ENCODE results near the gene BRINP2. TPM values are rescaled to one million over a fixed set of nuclear protein-coding genes. Genes with fewer than 3 reads are reported as not detected.

BRINP2 gene
- polyA plus RNA-seq, 3 donors: not detected

DNA sequence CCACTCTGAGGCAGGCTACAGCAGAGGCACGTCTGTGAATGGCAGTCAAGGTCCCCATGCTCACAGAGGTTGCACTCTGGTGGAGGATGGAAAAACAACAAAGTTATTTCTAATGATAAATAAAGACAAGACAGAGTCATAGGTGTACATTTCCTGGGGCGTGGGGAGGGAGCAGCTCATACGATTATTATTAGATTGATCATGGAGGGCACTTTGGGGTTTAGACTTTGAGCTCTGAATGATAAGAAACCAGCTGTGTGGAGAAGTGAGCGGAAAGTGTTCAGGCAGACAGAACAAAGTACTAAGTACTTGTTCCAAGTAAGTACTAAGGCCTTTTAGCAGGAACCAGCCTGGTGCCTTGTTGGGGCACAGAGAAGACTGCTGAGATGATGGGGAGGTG is 86.8 kb downstream of the BRINP2 start:
- no peaks in the 10 kb centered on the region for H3K4me1 ChIP-seq (ENCODE audit: control insufficient read depth in 1 of 2, insufficient read depth in 2 of 2, low read length in 2 of 2)
- H4K20me1 ChIP-seq (ENCODE audit: insufficient read depth, low read length): no peaks in the 10 kb centered on the region
- H3K4me3 ChIP-seq (replicated peaks in 1 of 3; ENCODE audit: low read depth in 2 of 3, low read length in 3 of 3): no peak overlapping the region
- Mint-ChIP-seq H3K27me3 (ENCODE audit: low read depth in 3 of 3) (peaks cover 0 to 3% (median 2%) of the 10 kb centered on the region in 3 donors), H3K27ac (no peak overlapping the region), H3K4me1 (no peaks in the 10 kb centered on the region), H3K4me3 (no peak overlapping the region), H3K9me3 (peaks cover 0 to 1% (median 0%) of the 10 kb centered on the region in 7 donors), H3K36me3 (no peaks in the 10 kb centered on the region)
- 88% methylated on average over 3 of the region's 4 CpGs for WGBS (ENCODE audit: insufficient coverage)
- no peaks in the 10 kb centered on the region for H3K27me3 ChIP-seq (ENCODE audit: control insufficient read depth in 2 of 2, insufficient read depth in 2 of 2, low read length in 2 of 2)
- H3K36me3 ChIP-seq (replicated peaks in 1 of 2; ENCODE audit: control insufficient read depth in 1 of 2, insufficient read depth in 2 of 2, low read length in 2 of 2): no peaks in the 10 kb centered on the region
- DNase-seq: no peak
- intact Hi-C loops (cut with micrococcal nuclease): no loop called here
- H3K4me2 ChIP-seq (replicated peaks; ENCODE audit: extremely low read depth, low read length, poor library complexity, severe bottlenecking): no peak overlapping the region
- no peak overlapping the region for H3K9ac ChIP-seq (ENCODE audit: insufficient read depth, low read length, poor library complexity, severe bottlenecking)
- H3K79me2 ChIP-seq (ENCODE audit: insufficient read depth, low read length): no peaks in the 10 kb centered on the region
- H3K9me3 ChIP-seq (replicated peaks in 1 of 2; ENCODE audit: control insufficient read depth in 1 of 2, insufficient read depth in 1 of 2, low read length in 2 of 2): no peaks in the 10 kb centered on the region
- no peak overlapping the region for H2AFZ ChIP-seq (ENCODE audit: insufficient read depth, low read depth, low read length, poor library complexity, severe bottlenecking)
- no peak overlapping the region for H3K27ac ChIP-seq (ENCODE audit: low read depth in 1 of 2, low read length in 2 of 2)
- TF ChIP-seq, protein P1, sequence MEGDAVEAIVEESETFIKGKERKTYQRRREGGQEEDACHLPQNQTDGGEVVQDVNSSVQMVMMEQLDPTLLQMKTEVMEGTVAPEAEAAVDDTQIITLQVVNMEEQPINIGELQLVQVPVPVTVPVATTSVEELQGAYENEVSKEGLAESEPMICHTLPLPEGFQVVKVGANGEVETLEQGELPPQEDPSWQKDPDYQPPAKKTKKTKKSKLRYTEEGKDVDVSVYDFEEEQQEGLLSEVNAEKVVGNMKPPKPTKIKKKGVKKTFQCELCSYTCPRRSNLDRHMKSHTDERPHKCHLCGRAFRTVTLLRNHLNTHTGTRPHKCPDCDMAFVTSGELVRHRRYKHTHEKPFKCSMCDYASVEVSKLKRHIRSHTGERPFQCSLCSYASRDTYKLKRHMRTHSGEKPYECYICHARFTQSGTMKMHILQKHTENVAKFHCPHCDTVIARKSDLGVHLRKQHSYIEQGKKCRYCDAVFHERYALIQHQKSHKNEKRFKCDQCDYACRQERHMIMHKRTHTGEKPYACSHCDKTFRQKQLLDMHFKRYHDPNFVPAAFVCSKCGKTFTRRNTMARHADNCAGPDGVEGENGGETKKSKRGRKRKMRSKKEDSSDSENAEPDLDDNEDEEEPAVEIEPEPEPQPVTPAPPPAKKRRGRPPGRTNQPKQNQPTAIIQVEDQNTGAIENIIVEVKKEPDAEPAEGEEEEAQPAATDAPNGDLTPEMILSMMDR (IDR thresholded peaks at IDR 0.05): no peak

DNA sequence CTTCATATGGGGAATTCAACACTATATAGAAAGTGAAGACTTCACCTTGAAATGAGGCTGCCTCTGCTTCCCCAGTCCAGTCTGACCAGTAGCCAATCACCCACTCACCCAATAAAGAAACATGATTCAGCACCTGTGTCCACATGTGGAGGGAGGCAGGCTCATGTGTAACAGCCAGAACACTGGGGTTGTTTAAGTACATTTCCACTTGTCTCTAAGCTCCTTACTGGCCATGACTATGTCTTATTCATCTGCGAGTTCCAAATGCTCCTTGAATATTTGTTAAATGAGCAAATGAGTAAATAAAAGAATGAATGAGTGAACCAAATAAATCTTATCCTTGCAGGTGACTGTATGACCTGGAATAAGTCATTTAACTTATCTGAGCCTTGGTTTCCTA is 100.1 kb downstream of the BRINP2 start:
- H3K27ac Mint-ChIP-seq: no peak overlapping the region
- no peak overlapping the region for H2AFZ ChIP-seq (ENCODE audit: insufficient read depth, low read depth, low read length, poor library complexity, severe bottlenecking)
- TF ChIP-seq, protein P1 (IDR thresholded peaks at IDR 0.05): no peak
- no peaks in the 10 kb centered on the region for H3K4me1 Mint-ChIP-seq
- no CpG with 5 or more reads among the region's 1 CpG for whole genome bisulfite sequencing (ENCODE audit: insufficient coverage)
- no peaks in the 10 kb centered on the region for H3K9me3 ChIP-seq (replicated peaks in 1 of 2; ENCODE audit: control insufficient read depth in 1 of 2, insufficient read depth in 1 of 2, low read length in 2 of 2)
- no peaks in the 10 kb centered on the region for H4K20me1 ChIP-seq (ENCODE audit: insufficient read depth, low read length)
- no peaks in the 10 kb centered on the region for H3K79me2 ChIP-seq (ENCODE audit: insufficient read depth, low read length)
- no peaks in the 10 kb centered on the region for H3K36me3 ChIP-seq (replicated peaks in 1 of 2; ENCODE audit: control insufficient read depth in 1 of 2, insufficient read depth in 2 of 2, low read length in 2 of 2)
- H3K4me1 ChIP-seq (ENCODE audit: control insufficient read depth in 1 of 2, insufficient read depth in 2 of 2, low read length in 2 of 2): no peaks in the 10 kb centered on the region
- H3K9me3 Mint-ChIP-seq: peaks cover 0 to 11% (median 2%) of the 10 kb centered on the region in 7 donors
- H3K36me3 Mint-ChIP-seq: no peaks in the 10 kb centered on the region
- intact Hi-C loops (cut with micrococcal nuclease): no loop called here
- no peak overlapping the region for H3K27ac ChIP-seq (ENCODE audit: low read depth in 1 of 2, low read length in 2 of 2)
- no peak for DNase-seq
- H3K27me3 ChIP-seq (ENCODE audit: control insufficient read depth in 2 of 2, insufficient read depth in 2 of 2, low read length in 2 of 2): no peaks in the 10 kb centered on the region
- no peak overlapping the region for H3K9ac ChIP-seq (ENCODE audit: insufficient read depth, low read length, poor library complexity, severe bottlenecking)
- H3K27me3 Mint-ChIP-seq (ENCODE audit: low read depth in 3 of 3): no peaks in the 10 kb centered on the region
- H3K4me3 ChIP-seq (replicated peaks in 1 of 3; ENCODE audit: low read depth in 2 of 3, low read length in 3 of 3): no peak overlapping the region
- H3K4me2 ChIP-seq (replicated peaks; ENCODE audit: extremely low read depth, low read length, poor library complexity, severe bottlenecking): no peak overlapping the region
- no peak overlapping the region for H3K4me3 Mint-ChIP-seq

Measured in CD14-positive monocyte (primary cell).